ENCODE measurements around the gene DRGX. TPM values are rescaled to one million over a fixed set of nuclear protein-coding genes. Genes with fewer than 3 reads are reported as not detected.

Gene DRGX
- total and polyA plus RNA-seq, 2 donors: 0.05 to 0.30 TPM

Other genes with a start within 250 kb of the DRGX start
- gene TMEM273, start 207.7 kb downstream of the DRGX start, total RNA-seq: 10.2 TPM
- 19.6 TPM for gene TMEM273, start 207.7 kb downstream of the DRGX start, polyA plus RNA-seq
- 0.05 TPM for gene C10orf71, start 96.9 kb downstream of the DRGX start, total RNA-seq
- gene C10orf71, start 96.9 kb downstream of the DRGX start, polyA plus RNA-seq: 0.02 TPM
- 8.4 TPM for gene ERCC6, start 143.0 kb upstream of the DRGX start, total RNA-seq
- gene ERCC6, start 143.0 kb upstream of the DRGX start, polyA plus RNA-seq: 6.1 TPM
- gene SLC18A3, start 214.2 kb upstream of the DRGX start, total RNA-seq: not detected
- 0.07 TPM for gene SLC18A3, start 214.2 kb upstream of the DRGX start, polyA plus RNA-seq
- 0.09 TPM for gene CHAT, start 217.9 kb upstream of the DRGX start, total RNA-seq
- gene CHAT, start 217.9 kb upstream of the DRGX start, polyA plus RNA-seq: not detected